IMR-90 (cell line): Measurements from ENCODE around the gene ESRRB. TPM values are rescaled to one million over a fixed set of nuclear protein-coding genes. Genes with fewer than 3 reads are reported as not detected.

Experiments used
- ATAC-seq: fragments of 200-7000 bp; cut with Tn5 transposase; 2 replicates; pipeline ENCODE4 v1.9.1; 2020; ENCODE audit warnings: low read depth, mild to moderate bottlenecking, moderate library complexity
- BruUV-seq: library from RNA; stranded (reverse); fragments of 400-500 nt; replicated peaks from 2 replicates; lab custom pipeline; 2021; lab: Mats Ljungman, UMichigan
- CTCF ChIA-PET: fragments of 300-600 bp; formaldehyde crosslinking; extraction: SDS; loops from one replicate; lab custom pipeline; 2021; ENCODE audit warnings: antibody characterized with exemption; lab: Yijun Ruan, JAX
- POLR2A ChIA-PET: fragments of 300-600 bp; sonication (Branson Sonifier 250); formaldehyde crosslinking; loops from one replicate; lab custom pipeline; 2022; ENCODE audit warnings: antibody characterized with exemption; ENCODE audit not compliant: unreplicated experiment; lab: Charles Lee
- DNase-seq: peaks from one replicate; pipeline ENCODE4 v3.0.0; 2013
- H2AFZ ChIP-seq: replicated peaks from 2 replicates; pipeline ENCODE3; 2013; ENCODE audit warnings: low read length, mild to moderate bottlenecking; ENCODE audit not compliant: poor library complexity
- H2AK5ac ChIP-seq: 2 replicates; pipeline ENCODE4 v1.6.1; 2013; ENCODE audit warnings: low read depth, low read length, inconsistent platforms
- H2AK9ac ChIP-seq: replicated peaks from 2 replicates; pipeline ENCODE3; 2013; ENCODE audit warnings: mild to moderate bottlenecking, low read depth, low read length, moderate library complexity; ENCODE audit not compliant: poor library complexity
- H2BK120ac ChIP-seq: 2 replicates; pipeline ENCODE4 v1.6.1; 2013; ENCODE audit warnings: low read depth, low read length, inconsistent platforms
- H2BK15ac ChIP-seq: 3 replicates; pipeline ENCODE4 v1.6.1; 2013; ENCODE audit warnings: low read depth, low read length, inconsistent platforms
- H2BK20ac ChIP-seq: 2 replicates; pipeline ENCODE4 v1.6.1; 2013; ENCODE audit warnings: low read depth, mild to moderate bottlenecking, inconsistent platforms, low read length, moderate library complexity
- H2BK5ac ChIP-seq: 2 replicates; pipeline ENCODE4 v1.6.1; 2013; ENCODE audit warnings: mild to moderate bottlenecking, low read depth, low read length, inconsistent platforms; ENCODE audit not compliant: poor library complexity, severe bottlenecking
- H3K14ac ChIP-seq: replicated peaks from 2 replicates; pipeline ENCODE4 v1.6.1; 2013; ENCODE audit warnings: low read depth, low read length, inconsistent platforms
- H3K18ac ChIP-seq: 2 replicates; pipeline ENCODE4 v1.6.1; 2013; ENCODE audit warnings: low read depth, low read length, control low read depth
- H3K23ac ChIP-seq: 2 replicates; pipeline ENCODE4 v1.6.1; 2013; ENCODE audit warnings: low read depth, low read length, inconsistent platforms
- H3K27ac ChIP-seq: 2 replicates; pipeline ENCODE4 v1.5.1; 2013; ENCODE audit warnings: mild to moderate bottlenecking, control low read depth, low read length; ENCODE audit not compliant: insufficient read depth
- H3K27me3 ChIP-seq: 2 replicates; pipeline ENCODE4 v1.6.1; 2013; ENCODE audit warnings: low read length; ENCODE audit not compliant: control insufficient read depth, insufficient read depth
- H3K36me3 ChIP-seq: 2 replicates; pipeline ENCODE4 v1.6.1; 2013; ENCODE audit warnings: low read length, mixed read lengths; ENCODE audit not compliant: control insufficient read depth, insufficient read depth
- H3K4ac ChIP-seq: 2 replicates; pipeline ENCODE4 v1.6.1; 2013; ENCODE audit warnings: low read depth, low read length, inconsistent platforms
- H3K4me1 ChIP-seq: 2 replicates; pipeline ENCODE4 v1.6.1; 2013; ENCODE audit warnings: low read length, mixed read lengths; ENCODE audit not compliant: control insufficient read depth, insufficient read depth
- H3K4me2 ChIP-seq: 2 replicates; pipeline ENCODE4 v1.6.1; 2013; ENCODE audit warnings: low read depth, mild to moderate bottlenecking, control low read depth, low read length, moderate library complexity
- H3K4me3 ChIP-seq: 2 replicates; pipeline ENCODE4 v1.5.1; 2013; ENCODE audit warnings: low read depth, mild to moderate bottlenecking, control low read depth, low read length, moderate library complexity; ENCODE audit not compliant: insufficient read depth
- H3K56ac ChIP-seq: 2 replicates; pipeline ENCODE4 v1.6.1; 2013; ENCODE audit warnings: low read length, inconsistent platforms; ENCODE audit not compliant: insufficient read depth; ENCODE audit errors: extremely low read depth
- H3K79me1 ChIP-seq, 2 experiments: 2 replicates each; pipeline ENCODE4 v1.6.1; 2013; ENCODE audit warnings: low read length in 2 of 2, inconsistent platforms in 1 of 2, low read depth in 1 of 2
- H3K9ac ChIP-seq: 2 replicates; pipeline ENCODE4 v1.6.1; 2013; ENCODE audit warnings: low read depth, low read length, control low read depth
- H3K9me1 ChIP-seq: 2 replicates; pipeline ENCODE4 v1.6.1; 2013; ENCODE audit warnings: low read length, inconsistent platforms; ENCODE audit not compliant: insufficient read depth
- H3K9me3 ChIP-seq: 2 replicates; pipeline ENCODE4 v1.6.1; 2013; ENCODE audit warnings: low read length; ENCODE audit not compliant: control insufficient read depth, insufficient read depth
- H4K20me1 ChIP-seq: 2 replicates; pipeline ENCODE4 v1.6.1; 2013; ENCODE audit warnings: low read length, inconsistent platforms; ENCODE audit not compliant: insufficient read depth
- H4K5ac ChIP-seq: 2 replicates; pipeline ENCODE4 v1.6.1; 2013; ENCODE audit warnings: mild to moderate bottlenecking, low read depth, low read length, control low read depth
- H4K8ac ChIP-seq, 2 experiments: 2 replicates each; pipeline ENCODE4 v1.6.1; 2013; ENCODE audit warnings: low read depth in 2 of 2, low read length in 2 of 2, control low read depth in 1 of 2, inconsistent platforms in 1 of 2
- H4K91ac ChIP-seq: 2 replicates; pipeline ENCODE4 v1.6.1; 2013; ENCODE audit warnings: low read depth, low read length, inconsistent platforms; ENCODE audit not compliant: insufficient read depth
- BHLHE40 ChIP-seq: fragments of 150-350 bp; IDR thresholded peaks from 2 replicates; pipeline ENCODE4 v1.6.1; 2016; ENCODE audit warnings: mild to moderate bottlenecking, low read depth, low read length
- CEBPB ChIP-seq: IDR thresholded peaks from 2 replicates; pipeline ENCODE4 v1.6.1; 2012; ENCODE audit warnings: low read depth, low read length, improper control_type of control experiment
- CHD1 ChIP-seq: IDR thresholded peaks from 2 replicates; pipeline ENCODE4 v1.6.1; 2012; ENCODE audit warnings: low read depth, low read length, improper control_type of control experiment
- FOS ChIP-seq: fragments of 150-350 bp; IDR thresholded peaks from 2 replicates; pipeline ENCODE4 v1.6.1; 2016; ENCODE audit warnings: low read depth, low read length
- MAZ ChIP-seq: IDR thresholded peaks from 2 replicates; pipeline ENCODE4 v1.6.1; 2012; ENCODE audit warnings: low read depth, mild to moderate bottlenecking, low read length, improper control_type of control experiment, moderate library complexity, borderline replicate concordance
- NFE2L2 ChIP-seq: fragments of 150-350 bp; IDR thresholded peaks from 2 replicates; pipeline ENCODE4 v1.6.1; 2016; ENCODE audit warnings: low read depth, mild to moderate bottlenecking, low read length
- POLR2A ChIP-seq: IDR thresholded peaks from 2 replicates; pipeline ENCODE4 v1.6.1; 2012; ENCODE audit warnings: mild to moderate bottlenecking, low read depth, low read length
- RCOR1 ChIP-seq: IDR thresholded peaks from 2 replicates; pipeline ENCODE4 v1.6.1; 2012; ENCODE audit warnings: mild to moderate bottlenecking, low read length, improper control_type of control experiment; ENCODE audit not compliant: insufficient replicate concordance
- RFX5 ChIP-seq: IDR thresholded peaks from 2 replicates; pipeline ENCODE4 v1.8.0; 2012; ENCODE audit warnings: low read depth, mild to moderate bottlenecking, low read length, moderate library complexity
- SMC3 ChIP-seq: fragments of 150-350 bp; IDR thresholded peaks from 2 replicates; pipeline ENCODE4 v1.6.1; 2016; ENCODE audit warnings: low read depth, mild to moderate bottlenecking, antibody characterized with exemption, low read length, moderate library complexity
- WGBS, 2 experiments: methylation state at CpG; one replicate each; pipeline versions ENCODE4 v1.1.5 to v1.1.7; 2013; ENCODE audit warnings: missing lambda C conversion rate in 2 of 2; ENCODE audit not compliant: insufficient read length in 1 of 2; ENCODE audit errors: extremely low coverage in 2 of 2; 5-methylcytosine and 5-hydroxymethylcytosine counted together
- dilution Hi-C: fragments of 300-500 bp; cut with HindIII; formaldehyde crosslinking; loops from one replicate; pipeline ENCODE4 v1.14.3; 2018; ENCODE audit warnings: low sequenced_read_pairs; ENCODE audit not compliant: unreplicated experiment
- in situ Hi-C: fragments of 300-500 bp; cut with MboI; formaldehyde crosslinking; loops from 3 replicates; pipeline ENCODE4 v1.14.3; 2019; ENCODE audit warnings: low sequenced_read_pairs, inconsistent platforms, mixed read lengths
- intact Hi-C: fragments of 100-400 bp; cut with micrococcal nuclease; formaldehyde crosslinking; loops from 2 replicates; pipeline ENCODE4 v1.10.0; 2022
- polyA plus RNA-seq, 3 experiments: library from polyadenylated mRNA; depleted of rRNA; stranded (reverse); fragments of >200 nt; gene quantifications; 2 replicates each; pipeline ENCODE4 v1.2.3, GENCODE V29; 2012; ENCODE audit warnings: low replicate concordance in 1 of 3
- total RNA-seq: library from RNA; depleted of rRNA; stranded (reverse); fragments of >200 nt; gene quantifications from 2 replicates; pipeline ENCODE4 v1.2.3, GENCODE V29; 2012
- TF ChIP-seq, protein P1 (sequence below): fragments of 150-350 bp; IDR thresholded peaks from 2 replicates; pipeline ENCODE4 v1.6.1; 2017; ENCODE audit warnings: mild to moderate bottlenecking, antibody characterized with exemption, low read length, low read depth

ESRRB gene
- total and polyA plus RNA-seq, 2 of the 4 experiments (the other 2 are of a cell fraction) = not detected

DNA sequence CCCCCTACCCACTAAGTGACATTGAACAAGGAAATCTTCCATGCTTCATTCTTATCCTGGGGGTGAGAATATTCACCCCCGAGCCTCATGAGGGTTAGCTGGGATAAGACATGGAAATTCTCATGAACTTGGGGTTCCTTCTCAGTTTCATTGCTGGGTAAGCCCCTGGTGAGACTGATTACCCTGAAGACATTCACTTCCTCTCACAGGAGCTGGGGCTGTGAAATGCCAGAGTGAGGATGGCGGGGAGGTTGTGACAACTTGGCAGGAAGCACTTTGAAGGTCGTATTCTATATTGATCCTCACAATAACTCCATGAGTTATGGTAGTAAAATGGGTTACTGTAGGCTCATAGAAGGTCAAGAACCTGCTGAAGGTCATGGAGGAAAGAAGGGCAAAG is 43.5 kb downstream of the ESRRB start:
- H2BK120ac ChIP-seq = no peak overlapping the region
- H3K27me3 ChIP-seq = peaks cover 6% of the 10 kb centered on the region
- TF ChIP-seq, protein P1, sequence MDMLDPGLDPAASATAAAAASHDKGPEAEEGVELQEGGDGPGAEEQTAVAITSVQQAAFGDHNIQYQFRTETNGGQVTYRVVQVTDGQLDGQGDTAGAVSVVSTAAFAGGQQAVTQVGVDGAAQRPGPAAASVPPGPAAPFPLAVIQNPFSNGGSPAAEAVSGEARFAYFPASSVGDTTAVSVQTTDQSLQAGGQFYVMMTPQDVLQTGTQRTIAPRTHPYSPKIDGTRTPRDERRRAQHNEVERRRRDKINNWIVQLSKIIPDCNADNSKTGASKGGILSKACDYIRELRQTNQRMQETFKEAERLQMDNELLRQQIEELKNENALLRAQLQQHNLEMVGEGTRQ = no peak
- no peak for TF ChIP-seq NFE2L2
- no peak for TF ChIP-seq POLR2A
- no peak for TF ChIP-seq FOS
- no peak for TF ChIP-seq MAZ
- TF ChIP-seq BHLHE40 = no peak
- no peak for TF ChIP-seq RFX5
- no peak for TF ChIP-seq CHD1
- TF ChIP-seq RCOR1 = no peak
- no peak for TF ChIP-seq SMC3
- no peak for TF ChIP-seq CEBPB
- no peaks in the 10 kb centered on the region for H3K9me3 ChIP-seq
- H2AFZ ChIP-seq = no peak overlapping the region
- H3K27ac ChIP-seq = no peak overlapping the region
- H2AK9ac ChIP-seq = no peak overlapping the region
- DNase-seq (no peak), ATAC-seq (no peak)
- no TSS peak for BruUV-seq
- no peak overlapping the region for H2AK5ac ChIP-seq
- H3K18ac ChIP-seq = no peak overlapping the region
- no peak overlapping the region for H2BK5ac ChIP-seq
- no peaks in the 10 kb centered on the region for H3K79me1 ChIP-seq
- H4K91ac ChIP-seq = no peak overlapping the region
- no peaks in the 10 kb centered on the region for H3K9me1 ChIP-seq
- H3K9ac ChIP-seq = no peak overlapping the region
- H3K4me3 ChIP-seq = no peak overlapping the region
- POLR2A ChIA-PET = no interaction called here
- no peak overlapping the region for H3K4me2 ChIP-seq
- H3K56ac ChIP-seq = no peak overlapping the region
- H3K23ac ChIP-seq = no peak overlapping the region
- intact Hi-C loops = no loop called here
- WGBS, 2 experiments = no CpG with 5 or more reads among the region's 3 CpGs
- no peak overlapping the region for H2BK20ac ChIP-seq
- CTCF ChIA-PET = no interaction called here
- no peak overlapping the region for H4K8ac ChIP-seq
- dilution Hi-C loops = no loop called here
- no peak overlapping the region for H4K5ac ChIP-seq
- H3K4me1 ChIP-seq = no peaks in the 10 kb centered on the region
- H3K14ac ChIP-seq = no peak overlapping the region
- no peak overlapping the region for H2BK15ac ChIP-seq
- in situ Hi-C loops = no loop called here
- H4K20me1 ChIP-seq = no peaks in the 10 kb centered on the region
- no peaks in the 10 kb centered on the region for H3K36me3 ChIP-seq
- H3K4ac ChIP-seq = no peak overlapping the region
